GM18519 (cell line): ENCODE measurements around the gene ANGPTL7.
"Not testable (repeated sequence)": the region's sequence is repeated elsewhere in the genome, so short reads cannot be mapped to it uniquely, and the experiment has no call there.

Experiments
- ATAC-seq: cut with Tn5 transposase; IDR thresholded peaks from one replicate; pipeline ENCODE4 v1.9.1; 2021; ENCODE audit warnings: mild to moderate bottlenecking, moderate library complexity; ENCODE audit not compliant: unreplicated experiment, low FRiP score

ANGPTL7 gene, protein sequence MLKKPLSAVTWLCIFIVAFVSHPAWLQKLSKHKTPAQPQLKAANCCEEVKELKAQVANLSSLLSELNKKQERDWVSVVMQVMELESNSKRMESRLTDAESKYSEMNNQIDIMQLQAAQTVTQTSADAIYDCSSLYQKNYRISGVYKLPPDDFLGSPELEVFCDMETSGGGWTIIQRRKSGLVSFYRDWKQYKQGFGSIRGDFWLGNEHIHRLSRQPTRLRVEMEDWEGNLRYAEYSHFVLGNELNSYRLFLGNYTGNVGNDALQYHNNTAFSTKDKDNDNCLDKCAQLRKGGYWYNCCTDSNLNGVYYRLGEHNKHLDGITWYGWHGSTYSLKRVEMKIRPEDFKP

DNA sequence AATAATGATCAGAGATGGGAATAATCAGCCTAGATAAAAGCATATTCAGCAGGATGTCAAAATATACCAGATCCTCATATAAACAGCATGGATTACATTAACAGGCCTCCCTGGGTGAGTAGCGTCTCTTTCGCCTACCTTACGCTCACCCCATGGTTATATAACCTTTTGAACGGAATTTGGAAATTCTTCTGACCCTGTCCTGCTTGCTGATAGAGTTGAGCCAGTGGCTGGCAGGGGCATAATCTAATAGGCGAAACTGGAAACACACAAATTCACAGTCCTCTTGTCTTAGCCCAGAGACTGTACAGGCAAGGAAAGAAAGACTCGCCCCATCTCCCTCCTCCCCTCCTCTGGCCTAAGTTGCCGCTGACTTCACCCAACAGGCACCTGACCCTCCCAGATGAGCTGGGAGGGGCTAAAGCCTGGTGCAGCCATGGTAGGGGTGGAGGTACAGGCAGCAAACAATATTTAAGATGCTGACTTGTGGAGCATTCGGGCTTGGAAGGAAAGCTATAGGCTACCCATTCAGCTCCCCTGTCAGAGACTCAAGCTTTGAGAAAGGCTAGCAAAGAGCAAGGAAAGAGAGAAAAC, at the start of gene ANGPTL7:
Gene ANGPTL7, plus strand, starts transcription at position 498 of the 594 bp plus-strand sequence. CDS start 225 bp downstream, outside the sequence.
- ATAC-seq: no peak

DNA sequence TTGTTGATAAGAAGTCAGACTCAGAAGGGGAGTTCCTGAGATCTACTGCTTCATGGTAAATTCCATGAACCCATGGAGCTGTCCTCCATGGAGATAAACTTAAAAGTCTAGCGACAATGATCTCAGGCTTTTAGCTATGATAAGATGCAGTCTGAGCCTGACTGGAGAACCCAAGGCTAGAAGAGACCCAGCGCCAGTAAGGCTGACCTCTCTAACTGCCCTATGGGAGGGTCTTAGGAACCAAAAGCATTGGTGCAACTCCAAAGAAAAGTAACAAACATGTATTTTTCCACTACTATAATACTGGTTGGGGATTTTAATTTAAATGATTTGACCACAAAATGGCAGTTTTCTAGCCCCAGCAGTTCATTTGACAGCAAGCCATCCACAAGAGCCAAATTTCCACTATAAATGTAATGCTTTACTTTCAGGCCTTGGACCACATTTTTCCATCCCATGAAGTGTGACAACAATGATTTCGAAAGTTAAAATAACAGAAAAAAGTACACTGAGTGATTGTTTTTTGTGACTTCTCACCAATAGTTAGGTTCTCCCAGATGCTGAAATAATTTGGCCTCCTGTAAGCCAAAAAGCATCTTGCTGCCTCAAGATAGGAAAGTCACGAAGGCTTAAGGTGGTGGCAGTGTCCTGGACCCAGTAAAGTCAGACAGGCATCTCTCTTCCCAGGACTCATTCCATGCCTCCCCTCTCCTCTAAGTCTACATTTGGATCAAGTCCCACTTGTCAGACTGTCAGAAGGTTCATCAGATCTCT, 46.4 kb upstream of the ANGPTL7 start:
- ATAC-seq: no peak

DNA sequence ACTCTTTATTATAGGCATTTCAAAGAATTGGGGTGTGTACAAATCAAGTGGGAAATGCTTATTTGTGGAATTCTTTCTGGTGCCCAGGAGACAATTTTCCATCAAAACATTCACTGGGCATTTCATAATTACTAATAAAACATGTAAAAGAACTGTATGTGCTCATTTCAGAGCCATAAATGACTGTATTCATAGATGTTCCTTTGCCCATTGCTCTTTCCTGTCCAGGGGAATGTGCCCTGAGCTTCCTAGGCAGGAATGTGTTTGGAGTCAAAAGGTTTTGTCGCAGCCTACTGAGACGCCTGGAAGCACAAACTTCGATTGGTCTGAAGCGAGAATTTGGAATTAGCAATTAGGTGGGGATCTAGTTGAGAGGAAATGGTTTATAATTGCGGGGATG, 45.8 kb upstream of the ANGPTL7 start:
- no peak for ATAC-seq

DNA sequence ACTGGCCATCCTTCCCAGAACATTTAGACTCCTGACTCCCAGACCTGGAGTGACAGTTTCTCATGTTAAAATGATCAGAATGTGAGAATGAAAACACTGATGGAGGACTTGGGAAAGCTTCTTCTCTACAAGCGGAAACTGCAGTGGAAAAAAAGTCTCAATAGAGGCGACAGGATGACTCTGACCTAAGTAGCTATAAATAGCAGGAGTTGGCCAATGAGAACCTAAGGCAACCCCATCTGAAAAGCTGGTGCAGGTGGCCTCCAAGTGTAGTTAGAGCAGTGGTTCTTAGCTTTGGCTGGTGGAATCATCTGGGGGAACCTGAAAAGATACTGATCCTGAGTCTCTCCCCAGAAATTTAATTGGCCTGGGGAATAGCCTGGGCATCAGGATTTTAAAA, 45.2 kb upstream of the ANGPTL7 start:
- no peak for ATAC-seq

DNA sequence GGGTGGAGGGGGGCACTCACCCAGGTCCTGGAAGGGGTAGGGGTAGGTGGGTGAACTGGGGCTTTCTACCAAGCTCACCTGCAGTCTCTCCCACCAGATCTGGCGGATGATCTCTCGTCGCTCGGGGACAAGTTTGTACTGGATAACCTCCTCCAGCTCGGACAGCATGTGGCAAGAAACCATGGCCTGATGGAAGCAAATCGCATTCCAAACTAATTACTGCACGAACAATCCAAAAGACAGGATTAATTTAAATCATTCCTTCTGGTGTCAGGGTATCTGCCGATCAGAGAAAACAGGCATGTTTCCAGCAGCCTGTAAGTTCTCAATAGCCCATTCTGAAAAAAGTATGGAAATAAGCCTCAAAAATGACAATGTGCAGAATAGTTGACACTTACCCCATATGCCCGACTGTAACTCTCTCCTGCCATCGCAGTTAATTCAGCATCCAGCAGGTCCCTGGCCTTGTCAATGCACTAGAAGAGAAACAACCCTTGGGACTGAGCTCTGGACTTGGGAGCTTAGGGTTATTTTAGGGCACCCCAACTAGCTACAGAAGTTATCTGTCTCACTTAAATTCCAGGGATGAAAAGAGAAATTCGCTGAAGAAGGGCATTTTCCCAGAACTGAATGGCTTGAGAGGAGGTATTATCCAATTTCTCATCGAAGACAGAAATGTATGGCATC, 44.4 kb upstream of the ANGPTL7 start:
- no peak for ATAC-seq

DNA sequence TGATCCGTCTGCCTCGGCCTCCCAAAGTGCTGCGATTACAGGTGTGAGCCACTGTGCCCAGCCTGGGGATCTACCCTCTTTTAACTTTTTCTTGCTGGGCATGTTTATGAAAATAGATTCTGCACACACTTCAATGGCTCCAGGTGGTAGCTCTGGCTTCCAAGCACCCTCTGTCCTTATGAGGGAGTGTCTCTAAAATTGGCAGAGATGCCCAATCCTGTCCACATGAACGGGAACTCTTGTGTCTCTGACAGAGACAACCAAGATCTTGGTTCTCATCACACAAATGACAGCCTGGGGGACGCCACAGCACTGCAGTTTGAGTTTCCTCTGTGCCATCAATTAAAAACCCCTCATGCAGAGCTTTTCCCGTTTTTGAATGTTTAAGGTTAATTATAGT, 43.4 kb upstream of the ANGPTL7 start:
- no peak for ATAC-seq

DNA sequence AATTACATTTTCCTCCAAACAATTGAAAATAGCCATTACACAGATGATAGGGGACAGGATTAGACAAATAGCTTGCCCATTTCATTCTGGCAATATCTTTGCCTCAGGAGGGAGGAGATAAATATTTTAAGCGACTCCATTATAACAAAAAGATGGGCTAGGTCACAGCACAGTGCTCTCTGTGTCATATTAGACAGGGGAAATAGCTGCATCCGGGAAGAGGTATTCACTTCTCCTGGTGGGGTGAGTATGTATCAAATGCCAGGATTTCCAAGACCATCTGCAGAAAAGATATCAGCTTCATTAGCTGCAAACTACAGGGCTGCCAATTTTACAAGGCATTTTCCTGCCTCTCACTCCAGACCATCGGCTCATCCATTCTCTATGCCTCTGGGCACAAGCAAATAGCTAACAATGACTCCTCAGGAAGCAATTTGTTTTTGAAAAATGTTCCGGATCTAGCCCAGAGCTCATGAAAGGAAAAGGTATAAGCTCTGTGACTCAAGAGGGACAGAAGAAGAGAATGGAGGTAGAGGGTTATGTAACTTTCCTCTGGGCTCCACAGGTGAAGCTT, 41.9 kb upstream of the ANGPTL7 start:
- no peak for ATAC-seq

DNA sequence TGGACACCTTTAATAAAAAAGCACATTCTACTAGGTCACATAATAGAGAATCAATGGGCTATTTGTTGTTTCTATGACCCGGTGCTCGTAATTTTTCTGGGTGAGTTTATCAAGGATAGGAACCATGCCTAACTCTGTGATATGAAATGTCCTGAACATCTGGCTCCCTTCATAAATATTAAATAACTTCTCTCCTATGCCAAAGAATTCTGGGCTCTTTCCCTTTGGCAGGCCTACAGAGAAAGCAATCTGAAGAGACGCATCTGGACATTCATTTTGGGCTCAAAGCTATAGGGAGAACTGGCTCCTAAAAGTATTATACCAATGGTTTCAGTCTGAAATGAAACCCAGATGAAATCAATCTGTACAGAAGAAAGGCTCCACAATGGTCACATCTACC, 38.8 kb upstream of the ANGPTL7 start:
- no peak for ATAC-seq

DNA sequence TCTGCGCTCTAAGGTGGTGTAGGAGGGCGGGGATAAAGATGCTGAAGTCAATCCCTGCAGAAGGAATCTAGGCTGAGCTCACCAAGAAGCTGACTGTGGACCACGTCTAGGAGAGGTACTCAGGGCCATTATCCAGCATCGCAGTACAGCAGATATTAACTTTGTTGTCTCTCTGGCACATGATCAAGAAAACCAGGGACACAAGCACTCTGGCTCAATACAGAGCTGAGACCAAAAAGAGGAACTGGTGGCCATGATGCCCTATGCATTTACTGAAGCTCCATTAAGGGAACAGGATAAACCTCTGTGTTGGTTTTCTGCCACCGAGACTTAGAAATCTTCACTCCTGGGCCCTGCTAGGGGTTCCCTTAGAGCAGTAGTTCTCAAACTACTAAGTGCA, 38.0 kb upstream of the ANGPTL7 start:
- ATAC-seq: no peak

DNA sequence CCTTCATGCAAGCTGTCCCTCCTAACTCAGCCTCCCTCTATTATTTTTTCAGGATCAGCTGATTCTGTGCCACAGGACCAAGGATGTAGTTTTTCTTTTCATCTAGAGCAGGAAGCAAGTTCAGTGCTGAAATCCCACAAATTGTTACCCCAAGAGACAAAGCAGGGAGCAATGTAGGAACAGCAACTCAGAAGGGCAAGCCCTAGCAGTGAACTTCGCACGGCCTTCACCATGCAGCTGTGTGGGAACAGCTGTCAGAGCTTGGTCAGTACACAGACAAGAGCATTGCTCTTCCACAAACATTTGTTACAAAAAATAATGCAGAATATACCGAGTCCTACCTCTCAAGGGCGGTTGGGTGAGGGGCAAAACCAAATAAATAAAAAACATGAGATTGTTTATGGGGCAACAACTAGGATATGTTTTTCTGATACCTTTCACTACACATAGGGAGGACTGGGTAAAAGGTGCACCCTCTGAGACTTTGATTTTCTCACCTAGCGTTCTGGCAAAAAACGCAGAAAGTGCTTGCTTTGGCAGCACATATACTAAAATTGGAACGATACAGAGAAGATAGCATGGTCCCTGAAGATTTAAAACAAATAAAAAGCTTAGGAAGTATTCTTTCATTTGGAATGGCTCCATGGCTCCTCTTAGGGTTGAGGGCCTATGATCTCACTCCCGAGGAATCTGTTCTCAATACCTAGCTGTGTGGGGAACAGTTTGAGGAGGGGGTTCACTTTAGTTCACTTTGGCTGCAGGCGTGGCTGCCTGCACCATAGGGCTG, 37.1 kb upstream of the ANGPTL7 start:
- no peak for ATAC-seq

DNA sequence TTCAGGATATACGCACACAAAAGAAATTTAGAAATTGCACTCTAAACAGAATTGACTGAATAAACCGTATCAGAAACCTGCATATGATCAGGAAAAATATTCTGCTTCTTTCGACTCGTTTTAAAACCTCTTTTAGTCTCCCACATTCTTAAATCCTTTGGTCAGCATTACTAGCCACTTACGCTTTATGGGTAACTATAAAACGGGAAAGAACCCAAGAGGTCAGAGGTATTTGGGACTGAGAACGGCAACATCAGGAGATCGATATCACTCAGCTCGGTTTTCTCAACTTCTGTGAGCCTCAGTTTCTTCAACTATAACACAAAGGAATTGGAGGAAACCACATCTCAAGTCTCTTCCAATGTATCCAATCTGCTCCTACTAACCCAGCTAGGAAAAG, 36.4 kb upstream of the ANGPTL7 start:
- no peak for ATAC-seq

DNA sequence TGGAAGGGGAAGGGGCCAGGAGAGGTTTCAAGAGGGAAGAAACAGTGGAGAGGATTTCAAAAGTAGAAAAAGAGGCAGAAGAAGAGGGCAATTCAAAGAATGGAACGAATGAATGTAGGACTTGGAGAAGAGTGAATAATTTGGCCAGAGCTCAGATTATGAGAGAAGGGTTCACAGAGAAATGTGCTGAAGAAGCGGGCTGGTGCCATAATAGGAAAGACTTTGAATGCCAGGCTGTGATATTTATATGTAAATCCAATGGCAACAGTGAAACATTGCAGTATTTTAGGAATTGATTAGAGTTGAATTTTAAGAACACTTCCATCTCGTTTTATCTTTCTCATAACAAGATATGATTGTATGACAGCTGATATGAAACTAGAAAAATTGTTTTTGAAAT, 36.0 kb upstream of the ANGPTL7 start:
- no peak for ATAC-seq

DNA sequence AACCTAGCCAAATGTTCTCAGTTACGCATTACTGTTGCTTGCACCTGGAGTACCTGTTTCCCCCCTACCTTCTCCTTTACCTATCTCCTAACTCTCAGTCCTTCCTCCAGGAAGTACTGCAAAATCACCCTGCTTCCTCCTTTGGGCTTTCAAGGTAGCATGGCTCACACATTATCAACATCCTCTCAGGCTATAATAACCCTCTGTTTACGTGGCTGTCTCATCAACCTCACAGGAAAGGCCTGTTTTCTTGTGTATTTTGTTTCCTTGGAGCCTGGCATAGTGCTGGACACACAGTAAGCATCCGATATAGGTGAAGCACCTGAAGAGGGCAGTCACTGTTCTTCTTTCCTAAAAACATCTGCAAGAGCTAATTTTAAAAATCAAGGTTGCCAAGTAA, 32.7 kb upstream of the ANGPTL7 start:
- ATAC-seq: no peak

DNA sequence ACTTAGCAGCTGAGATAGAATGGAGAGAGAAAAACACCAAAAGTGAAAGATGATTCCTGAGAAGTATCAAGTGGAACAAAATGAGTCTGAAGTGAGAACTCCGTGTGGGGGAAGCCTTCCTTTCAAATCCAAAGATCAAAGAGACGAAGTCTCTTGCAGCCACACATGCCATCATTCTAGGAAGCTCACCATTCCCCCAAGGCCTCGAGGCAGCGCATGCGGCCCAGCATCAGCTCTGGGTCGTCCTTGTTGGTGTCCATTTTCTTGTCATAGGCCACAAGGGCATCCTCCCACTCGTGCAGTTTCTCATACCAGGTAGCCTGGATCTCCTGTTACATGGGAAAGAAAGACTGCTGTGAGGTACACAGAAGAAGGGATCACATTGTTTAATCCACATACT, 32.2 kb upstream of the ANGPTL7 start:
- no peak for ATAC-seq

DNA sequence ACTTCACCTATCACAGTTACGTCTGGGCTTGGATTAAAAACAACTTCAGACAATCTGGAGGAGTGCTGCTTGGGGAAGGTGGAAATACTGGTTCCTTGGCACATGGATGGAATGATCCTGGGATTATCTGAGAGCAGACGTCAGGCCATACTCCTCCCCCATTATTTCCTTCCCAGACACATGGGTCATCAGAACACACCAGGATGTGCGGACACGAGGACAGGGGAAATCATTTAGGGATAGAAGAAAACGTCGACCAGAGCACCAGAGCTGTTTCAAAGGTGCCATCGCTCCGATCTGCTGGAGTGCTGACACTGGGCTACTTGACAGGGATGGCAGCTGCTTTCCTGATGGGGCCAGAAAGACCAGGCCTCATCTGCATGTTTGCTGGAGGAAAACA, 31.8 kb upstream of the ANGPTL7 start:
- no peak for ATAC-seq

DNA sequence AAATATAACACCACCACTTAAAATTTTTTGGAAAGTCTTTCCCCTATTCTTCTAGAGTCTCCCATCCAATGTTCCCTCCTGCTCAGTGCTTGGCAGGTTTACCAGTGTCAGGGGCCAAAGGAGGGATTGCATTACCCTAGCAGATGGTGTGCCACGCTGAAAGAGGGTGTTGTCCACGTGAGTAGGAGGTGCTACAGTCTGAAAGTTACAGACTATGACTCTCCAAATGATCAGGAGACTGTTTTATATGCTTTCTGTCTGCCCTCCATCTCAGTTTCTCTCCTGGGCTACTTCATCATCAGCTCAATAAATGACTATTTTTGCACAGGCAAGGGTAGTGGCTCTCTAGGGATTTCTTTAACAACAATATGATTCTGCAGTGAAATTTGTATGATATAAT, 31.3 kb upstream of the ANGPTL7 start:
- ATAC-seq: no peak

DNA sequence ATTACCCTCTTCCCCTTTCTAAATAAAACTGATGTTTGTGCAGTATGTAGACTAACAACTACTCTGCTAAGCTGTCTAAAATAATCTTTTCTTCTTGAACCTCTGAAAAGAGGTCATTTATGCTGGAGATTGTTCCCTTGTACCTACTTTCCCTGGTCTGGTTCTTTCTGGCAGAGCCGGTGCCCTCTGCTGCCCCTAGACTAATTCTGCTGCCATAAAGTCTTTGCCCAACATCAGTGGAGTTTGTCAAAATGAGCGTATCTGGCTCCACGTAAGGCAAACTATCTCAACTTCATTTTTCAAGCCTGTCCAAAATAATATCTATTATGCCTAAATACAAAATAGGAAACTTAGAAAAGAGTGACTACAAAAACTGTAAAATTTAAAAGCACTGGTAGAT, 30.9 kb upstream of the ANGPTL7 start:
- ATAC-seq: no peak

DNA sequence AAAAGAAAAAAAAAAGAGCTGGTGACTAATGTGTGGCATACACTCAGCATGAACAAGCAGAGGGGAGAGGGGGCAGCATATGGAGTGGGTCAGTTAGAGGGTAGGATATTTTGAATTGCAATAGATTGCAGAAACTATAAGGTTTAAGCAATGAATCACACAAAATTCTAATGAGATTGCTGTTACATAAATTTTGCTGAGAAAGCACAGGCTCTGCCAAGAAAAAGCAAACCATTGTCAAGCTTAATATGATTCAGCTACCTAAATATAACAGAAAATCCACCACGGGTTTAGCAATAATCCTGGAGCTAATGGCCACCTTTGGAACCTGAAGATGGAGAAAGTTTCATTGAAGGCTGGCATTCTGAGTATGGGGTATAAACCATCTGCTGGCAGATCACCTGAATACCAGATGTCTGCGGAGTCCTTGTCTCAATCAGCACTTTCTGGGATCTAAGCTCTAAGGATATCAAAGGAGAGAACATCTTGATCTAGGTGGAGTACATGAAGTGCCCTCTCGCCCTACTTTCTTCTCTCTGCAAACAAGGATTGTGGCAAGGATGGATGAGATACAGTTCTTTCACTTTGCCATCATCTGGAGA, 30.3 kb upstream of the ANGPTL7 start:
- ATAC-seq: no peak

DNA sequence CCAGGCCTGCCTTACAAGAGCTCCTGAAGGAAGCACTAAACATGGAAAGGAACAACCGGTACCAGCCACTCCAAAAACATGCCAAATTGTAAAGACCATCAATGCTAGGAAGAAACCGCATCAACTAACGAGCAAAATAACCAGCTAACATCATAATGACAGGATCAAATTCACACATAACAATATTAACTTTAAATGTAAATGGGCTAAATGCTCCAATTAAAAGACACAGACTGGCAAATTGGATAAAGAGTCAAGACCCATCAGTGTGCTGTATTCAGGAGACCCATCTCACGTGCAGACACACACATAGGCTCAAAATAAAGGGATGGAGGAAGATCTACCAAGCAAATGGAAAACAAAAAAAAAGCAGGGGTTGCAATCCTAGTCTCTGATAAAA, 26.4 kb upstream of the ANGPTL7 start:
- not testable (repeated sequence) for ATAC-seq

DNA sequence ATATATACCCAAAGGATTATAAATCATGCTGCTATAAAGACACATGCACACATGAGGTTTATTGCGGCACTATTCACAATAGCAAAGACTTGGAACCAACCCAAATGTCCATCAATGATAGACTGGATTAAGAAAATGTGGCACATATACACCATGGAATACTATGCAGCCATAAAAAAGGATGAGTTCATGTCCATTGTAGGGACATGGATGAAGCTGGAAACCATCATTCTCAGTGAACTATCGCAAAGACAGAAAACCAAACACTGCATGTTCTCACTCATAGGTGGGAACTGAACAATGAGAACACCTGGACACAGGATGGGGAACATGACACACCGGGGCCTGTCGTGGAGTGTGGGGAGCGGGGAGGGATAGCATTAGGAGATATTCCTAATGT, 22.4 kb upstream of the ANGPTL7 start:
- not testable (repeated sequence) for ATAC-seq
